ENCODE measurements around the gene CCDC92B. TPM values are rescaled to one million over a fixed set of nuclear protein-coding genes. Genes with fewer than 3 reads are reported as not detected.

CCDC92B gene
- total and polyA plus RNA-seq, 2 experiments from 2014 or later = 0.10 TPM; not detected in 1

DNA sequence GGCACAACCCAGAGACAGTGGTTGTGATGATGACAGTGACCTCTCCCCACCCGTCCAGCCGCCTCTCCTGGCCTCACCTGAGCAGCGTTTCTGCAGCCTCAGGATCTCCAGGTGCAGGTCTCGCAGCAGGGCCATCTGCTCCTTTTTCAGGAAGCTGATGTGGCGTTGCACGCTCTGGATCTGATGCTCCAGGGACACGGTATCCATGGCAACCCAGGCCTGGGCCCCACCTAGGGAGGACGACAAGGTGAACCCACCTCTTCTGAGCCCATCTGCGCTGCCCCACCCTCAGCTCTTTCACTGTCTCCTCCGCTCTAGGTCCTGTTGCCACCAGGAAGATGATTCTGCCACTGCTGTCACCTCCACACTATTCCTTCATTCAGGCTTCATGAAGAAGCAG lies 14.5 kb downstream of the CCDC92B start:
- Histone ChIP-seq H2AFZ (no peak overlapping the region), H3K79me2 (no peaks in the 10 kb centered on the region), H3K9me3 (ENCODE audit: low read depth) (no peaks in the 10 kb centered on the region), H3K36me3 (replicated peaks; ENCODE audit: insufficient read depth, low read depth) (no peaks in the 10 kb centered on the region), H3K4me2 (no peak overlapping the region), H3K4me3 (no peak overlapping the region), H3K4me1 (ENCODE audit: insufficient read depth) (no peaks in the 10 kb centered on the region), H4K20me1 (ENCODE audit: insufficient read depth, poor library complexity, severe bottlenecking) (no peaks in the 10 kb centered on the region), H3K9me2 (replicated peaks; ENCODE audit: insufficient read depth) (no peaks in the 10 kb centered on the region), H3K27me3 (no peaks in the 10 kb centered on the region), H3K27ac (no peak overlapping the region)
- TF ChIP-seq EZH2phosphoT487 (IDR thresholded peaks at IDR 0.05; ENCODE audit: low read depth, severe bottlenecking, unreplicated experiment) (no peak), EZH2 (IDR thresholded peaks at IDR 0.05; ENCODE audit: borderline replicate concordance) (no peak)
- TF ChIP-seq, protein P1, sequence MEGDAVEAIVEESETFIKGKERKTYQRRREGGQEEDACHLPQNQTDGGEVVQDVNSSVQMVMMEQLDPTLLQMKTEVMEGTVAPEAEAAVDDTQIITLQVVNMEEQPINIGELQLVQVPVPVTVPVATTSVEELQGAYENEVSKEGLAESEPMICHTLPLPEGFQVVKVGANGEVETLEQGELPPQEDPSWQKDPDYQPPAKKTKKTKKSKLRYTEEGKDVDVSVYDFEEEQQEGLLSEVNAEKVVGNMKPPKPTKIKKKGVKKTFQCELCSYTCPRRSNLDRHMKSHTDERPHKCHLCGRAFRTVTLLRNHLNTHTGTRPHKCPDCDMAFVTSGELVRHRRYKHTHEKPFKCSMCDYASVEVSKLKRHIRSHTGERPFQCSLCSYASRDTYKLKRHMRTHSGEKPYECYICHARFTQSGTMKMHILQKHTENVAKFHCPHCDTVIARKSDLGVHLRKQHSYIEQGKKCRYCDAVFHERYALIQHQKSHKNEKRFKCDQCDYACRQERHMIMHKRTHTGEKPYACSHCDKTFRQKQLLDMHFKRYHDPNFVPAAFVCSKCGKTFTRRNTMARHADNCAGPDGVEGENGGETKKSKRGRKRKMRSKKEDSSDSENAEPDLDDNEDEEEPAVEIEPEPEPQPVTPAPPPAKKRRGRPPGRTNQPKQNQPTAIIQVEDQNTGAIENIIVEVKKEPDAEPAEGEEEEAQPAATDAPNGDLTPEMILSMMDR (IDR thresholded peaks at IDR 0.05; ENCODE audit: poor library complexity) = no peak
- DNase-seq (ENCODE audit: low spot score) = no peak
- WGBS (ENCODE audit: low lambda C conversion rate, missing lambda C conversion rate) = 87% methylated on average over 10 of the region's 10 CpGs

GRCh38 chr17:2731807-2732206 lies 17.6 kb downstream of the CCDC92B start:
- Histone ChIP-seq H3K4me2 (no peak overlapping the region), H3K27me3 (no peaks in the 10 kb centered on the region), H2AFZ (no peak overlapping the region), H4K20me1 (ENCODE audit: insufficient read depth, poor library complexity, severe bottlenecking) (no peaks in the 10 kb centered on the region), H3K9me3 (ENCODE audit: low read depth) (no peaks in the 10 kb centered on the region), H3K27ac (no peak overlapping the region), H3K4me1 (ENCODE audit: insufficient read depth) (no peaks in the 10 kb centered on the region), H3K79me2 (no peaks in the 10 kb centered on the region), H3K4me3 (no peak overlapping the region), H3K9me2 (replicated peaks; ENCODE audit: insufficient read depth) (no peaks in the 10 kb centered on the region), H3K36me3 (replicated peaks; ENCODE audit: insufficient read depth, low read depth) (no peaks in the 10 kb centered on the region)
- no peak for TF ChIP-seq EZH2 (IDR thresholded peaks at IDR 0.05; ENCODE audit: borderline replicate concordance)
- TF ChIP-seq EZH2phosphoT487 (IDR thresholded peaks at IDR 0.05; ENCODE audit: low read depth, severe bottlenecking, unreplicated experiment) = no peak
- TF ChIP-seq, protein P1 (IDR thresholded peaks at IDR 0.05; ENCODE audit: poor library complexity) = no peak
- DNase-seq (ENCODE audit: low spot score) = no peak
- WGBS (ENCODE audit: low lambda C conversion rate, missing lambda C conversion rate) = 89% methylated on average over 10 of the region's 10 CpGs

GRCh38 chr17:2730764-2731353 lies 18.6 kb downstream of the CCDC92B start:
- 88% methylated on average over 16 of the region's 17 CpGs for WGBS (ENCODE audit: low lambda C conversion rate, missing lambda C conversion rate)
- H3K4me3 ChIP-seq = no peak overlapping the region
- no peak overlapping the region for H2AFZ ChIP-seq
- no peaks in the 10 kb centered on the region for H3K27me3 ChIP-seq
- DNase-seq (ENCODE audit: low spot score) = no peak
- no peaks in the 10 kb centered on the region for H4K20me1 ChIP-seq (ENCODE audit: insufficient read depth, poor library complexity, severe bottlenecking)
- H3K27ac ChIP-seq = no peak overlapping the region
- H3K9me2 ChIP-seq (replicated peaks; ENCODE audit: insufficient read depth) = no peaks in the 10 kb centered on the region
- H3K36me3 ChIP-seq (replicated peaks; ENCODE audit: insufficient read depth, low read depth) = no peaks in the 10 kb centered on the region
- H3K79me2 ChIP-seq = no peaks in the 10 kb centered on the region
- TF ChIP-seq EZH2 (IDR thresholded peaks at IDR 0.05; ENCODE audit: borderline replicate concordance) (no peak), EZH2phosphoT487 (IDR thresholded peaks at IDR 0.05; ENCODE audit: low read depth, severe bottlenecking, unreplicated experiment) (no peak)
- TF ChIP-seq, protein P1 (IDR thresholded peaks at IDR 0.05; ENCODE audit: poor library complexity) = no peak
- no peaks in the 10 kb centered on the region for H3K9me3 ChIP-seq (ENCODE audit: low read depth)
- H3K4me1 ChIP-seq (ENCODE audit: insufficient read depth) = no peaks in the 10 kb centered on the region
- H3K4me2 ChIP-seq = no peak overlapping the region
